ENCODE data around the gene ROR1. TPM values are rescaled to one million over a fixed set of nuclear protein-coding genes. Genes with fewer than 3 reads are reported as not detected.
"Not testable (repeated sequence)": the region's sequence is repeated elsewhere in the genome, so short reads cannot be mapped to it uniquely, and the experiment has no call there.

Gene ROR1
- total RNA-seq, 1 donor from 2014 or later: 2.0 TPM

DNA sequence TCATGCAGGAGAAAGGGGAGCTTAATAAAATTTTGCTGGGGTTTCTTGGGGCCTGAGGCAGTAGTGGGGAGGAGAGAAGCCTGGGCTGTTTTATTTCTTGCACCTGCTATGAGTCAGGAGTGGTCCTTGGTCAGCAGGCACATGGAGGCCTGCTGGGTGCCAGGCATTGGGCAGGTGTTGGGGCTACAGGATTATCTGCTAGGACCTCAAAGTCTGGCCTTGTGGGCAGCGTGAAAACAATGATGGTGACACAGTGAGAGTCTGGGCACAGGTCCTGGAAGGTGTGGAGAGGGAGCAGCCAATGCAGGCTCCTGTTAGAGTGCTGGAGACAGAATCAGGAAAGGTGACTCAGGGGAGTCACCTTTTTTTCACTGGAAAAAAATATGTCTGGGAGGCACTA is 17.2 kb downstream of the ROR1 start:
- FAIRE-seq (no peak), DNase-seq (ENCODE audit: low spot score in 2 of 2) (no peak)

DNA sequence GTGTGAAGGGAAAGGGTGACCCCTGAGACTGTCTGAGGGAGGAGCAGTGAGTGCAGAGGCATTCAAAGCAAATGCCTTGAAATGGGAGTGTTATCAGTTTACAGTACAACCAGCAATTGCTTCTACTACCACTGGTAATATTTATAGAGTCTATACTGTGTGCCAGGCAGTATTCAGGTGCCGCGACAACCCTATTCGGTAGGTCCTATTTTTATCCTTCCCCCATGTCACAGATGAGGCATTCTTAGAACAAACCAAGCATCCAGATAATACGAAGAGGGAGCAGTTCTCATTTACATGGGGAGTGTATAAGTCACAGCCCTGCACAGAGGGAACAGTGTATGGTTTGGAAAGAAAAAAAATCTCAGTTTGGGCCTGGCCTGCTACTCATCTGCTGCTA is 18.3 kb downstream of the ROR1 start:
- FAIRE-seq: no peak

GRCh38 chr1:63793741-63794240 is 20.0 kb downstream of the ROR1 start:
- FAIRE-seq (no peak), DNase-seq (ENCODE audit: low spot score in 2 of 2) (no peak)

More for the DNA sequence above, 18.3 kb downstream of the ROR1 start:
- DNase-seq (ENCODE audit: low spot score in 2 of 2): no peak

DNA sequence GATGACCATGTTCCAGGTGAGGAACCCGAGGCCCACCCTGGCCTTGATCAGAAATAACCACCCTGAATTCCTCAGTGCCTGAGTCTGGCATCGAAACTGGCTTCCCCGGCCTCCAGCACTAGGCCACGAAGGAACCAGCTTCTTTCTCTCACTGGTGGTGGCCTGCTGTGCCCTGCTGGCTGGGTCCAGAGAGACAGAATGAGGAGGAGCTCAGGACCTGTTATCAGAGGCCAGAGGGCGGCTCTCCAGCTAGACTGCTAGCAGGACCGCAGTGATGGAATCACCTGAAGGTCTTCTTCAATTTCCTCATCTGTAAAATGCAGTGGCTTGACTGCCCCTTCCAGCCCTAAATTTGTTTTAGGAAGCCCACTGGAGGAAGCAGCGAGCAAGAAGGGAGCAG is 20.5 kb downstream of the ROR1 start:
- DNase-seq (ENCODE audit: low spot score in 2 of 2): no peak
- no peak for FAIRE-seq

DNA sequence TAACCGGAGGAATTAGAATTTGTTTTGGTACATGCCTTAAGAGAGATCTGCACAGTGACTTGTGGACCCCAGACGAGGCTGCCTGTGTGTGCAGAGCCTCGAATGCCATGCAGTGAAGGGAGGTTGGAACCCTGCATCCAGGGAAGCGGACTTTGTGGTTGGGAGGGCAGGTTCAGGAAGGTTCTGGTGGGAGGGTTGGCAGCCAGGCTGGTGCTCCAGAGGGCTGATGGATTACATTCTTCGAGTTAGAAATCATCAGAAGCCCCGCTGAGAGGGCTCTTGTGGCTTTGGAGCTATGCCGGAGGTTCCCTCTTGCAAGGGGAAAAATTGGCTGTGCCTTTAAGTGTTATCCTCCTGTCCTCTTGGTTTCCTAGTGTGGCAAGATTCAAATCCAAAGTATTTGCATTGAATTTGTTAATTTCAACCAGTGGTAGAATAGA is 21.1 kb downstream of the ROR1 start:
- no peak for FAIRE-seq
- DNase-seq (ENCODE audit: low spot score in 2 of 2): no peak

DNA sequence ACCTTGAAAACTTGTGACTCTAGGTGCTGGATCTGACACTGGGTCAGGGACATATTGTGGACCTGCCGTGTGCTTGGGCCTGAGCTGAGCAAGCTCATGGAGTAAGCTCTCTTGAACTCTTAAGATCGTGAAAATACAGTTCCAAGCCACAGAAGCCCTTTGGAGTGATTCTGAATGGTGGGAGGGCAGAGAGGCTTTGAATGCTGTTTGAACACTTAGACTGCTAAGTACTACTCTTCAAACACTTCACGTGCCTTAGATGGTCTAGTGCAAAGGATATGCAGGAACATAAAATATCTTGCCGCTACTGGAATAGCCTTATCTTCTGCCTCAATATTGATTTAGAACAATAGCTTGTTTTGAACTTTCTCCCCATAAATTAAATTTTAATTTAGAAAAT is 21.6 kb downstream of the ROR1 start:
- FAIRE-seq (no peak), DNase-seq (ENCODE audit: low spot score in 2 of 2) (no peak)

- FAIRE-seq: no peak
- no peak for DNase-seq (ENCODE audit: low spot score in 2 of 2)
Observed at GRCh38 chr1:63797056-63797726, 23.4 kb downstream of the ROR1 start.

DNA sequence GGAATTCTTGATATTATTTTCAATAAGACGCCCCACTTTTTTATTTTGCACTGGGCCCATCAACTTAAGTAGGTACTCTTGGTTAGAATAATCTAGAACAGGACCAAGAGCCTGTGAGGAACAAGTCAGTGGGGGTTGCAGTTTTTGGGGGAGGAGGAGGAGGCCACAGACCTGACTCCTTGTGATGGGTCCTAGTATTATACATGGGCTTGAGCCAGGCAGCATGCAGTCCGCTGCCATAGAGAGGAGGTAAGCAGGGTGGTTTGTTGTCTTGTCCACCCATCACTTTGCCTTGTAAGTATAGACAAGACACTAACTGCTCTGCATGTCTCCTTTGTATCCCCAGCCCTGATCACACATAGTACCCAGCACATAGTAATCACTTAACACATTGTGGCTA is 24.5 kb downstream of the ROR1 start:
- DNase-seq (ENCODE audit: low spot score in 2 of 2) (no peak), FAIRE-seq (no peak)

- DNase-seq (ENCODE audit: low spot score in 2 of 2) (no peak), FAIRE-seq (no peak)
Observed at GRCh38 chr1:63799307-63799706, 25.5 kb downstream of the ROR1 start.

DNA sequence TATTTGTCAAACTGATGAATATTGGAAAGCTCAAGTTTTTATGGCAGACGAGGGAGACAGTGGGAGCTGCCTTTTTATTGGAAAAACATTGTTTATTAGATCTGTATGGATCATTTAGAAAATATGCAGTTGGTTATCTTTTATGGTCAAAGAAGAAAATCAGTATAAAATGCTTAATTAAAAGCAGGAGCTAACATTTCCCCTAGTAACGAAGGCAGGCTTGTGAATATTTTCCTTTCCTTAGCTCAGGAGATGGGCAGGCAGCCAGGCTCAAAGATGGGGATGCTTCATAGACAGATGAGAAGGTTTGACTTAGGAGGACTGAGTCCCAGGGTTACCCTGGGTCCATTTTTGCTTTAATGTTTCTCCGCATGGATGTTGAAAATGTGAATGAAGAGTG is 26.0 kb downstream of the ROR1 start:
- FAIRE-seq (no peak), DNase-seq (ENCODE audit: low spot score in 2 of 2) (no peak)

DNA sequence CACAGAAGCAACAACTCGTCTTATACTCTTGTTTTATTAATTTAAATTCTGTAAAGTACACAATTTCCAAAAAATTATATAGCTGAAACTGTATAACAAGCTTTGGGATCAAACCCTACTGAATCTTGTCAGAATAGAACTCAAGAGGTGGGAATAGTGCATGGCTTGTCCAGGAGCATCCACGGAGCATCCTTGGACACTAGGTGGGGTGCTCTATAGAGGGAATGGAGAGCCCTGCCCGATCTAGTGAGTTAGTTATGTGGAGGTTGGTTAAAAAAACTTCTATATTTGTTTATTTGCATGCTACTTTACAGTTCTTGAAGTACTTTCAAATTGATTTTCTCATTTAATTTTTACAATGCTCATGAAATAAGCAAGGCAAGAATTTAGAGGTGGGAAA is 28.3 kb downstream of the ROR1 start:
- DNase-seq (ENCODE audit: low spot score in 2 of 2) (no peak), FAIRE-seq (no peak)

- DNase-seq (ENCODE audit: low spot score in 2 of 2) (no peak), FAIRE-seq (no peak)
Observed at GRCh38 chr1:63804829-63805484, 31.1 kb downstream of the ROR1 start.

DNA sequence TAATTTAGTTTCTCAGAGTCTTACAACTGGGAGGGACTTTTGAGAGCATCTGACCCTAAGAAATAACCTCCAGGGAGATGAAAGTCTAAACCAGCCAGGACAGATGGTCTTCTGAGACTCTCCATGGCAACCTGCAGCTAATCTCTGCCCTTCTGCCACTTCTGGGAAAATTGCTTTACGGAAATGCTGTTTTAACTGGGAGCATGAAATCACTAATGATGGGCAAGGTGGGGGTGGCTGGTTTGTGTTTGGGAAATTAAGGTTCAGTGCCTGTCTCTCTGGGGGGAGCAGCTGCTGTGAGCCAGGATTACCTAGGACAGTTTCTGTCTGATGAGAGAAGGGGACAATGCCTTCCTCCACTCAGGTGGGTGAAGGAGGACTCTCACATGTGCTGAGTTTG is 33.2 kb downstream of the ROR1 start:
- FAIRE-seq (no peak), DNase-seq (ENCODE audit: low spot score in 2 of 2) (no peak)

DNA sequence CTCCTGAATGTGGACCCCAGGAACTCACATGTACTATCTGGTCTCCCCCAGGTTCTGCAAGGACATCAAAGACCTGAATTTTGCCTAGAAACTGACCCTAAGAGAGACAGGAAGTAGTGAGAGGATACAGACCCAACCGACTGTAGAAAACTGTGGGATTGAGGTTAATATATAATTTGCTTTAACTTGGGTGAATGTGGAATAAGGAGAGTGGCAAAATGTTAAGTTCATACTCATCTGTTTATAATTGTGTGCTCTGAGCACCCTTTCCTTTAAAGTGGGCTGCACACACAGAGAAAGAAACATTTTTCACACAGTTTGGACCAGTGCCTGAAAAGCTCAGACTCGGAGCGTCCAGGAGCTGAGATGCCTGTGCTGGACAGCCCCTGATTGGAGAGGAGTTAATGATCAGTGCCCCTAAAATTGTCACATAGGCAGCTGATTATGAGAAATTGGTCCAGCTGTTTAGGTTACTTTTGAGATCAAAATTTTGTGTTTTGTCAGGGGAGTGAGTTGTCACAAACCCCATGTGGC is 37.2 kb downstream of the ROR1 start:
- DNase-seq (ENCODE audit: low spot score in 2 of 2) (no peak), FAIRE-seq (no peak)

GRCh38 chr1:63812071-63812700 is 38.4 kb downstream of the ROR1 start:
- no peak for FAIRE-seq
- DNase-seq (ENCODE audit: low spot score in 2 of 2): no peak

- FAIRE-seq: no peak
- DNase-seq (ENCODE audit: low spot score in 2 of 2): no peak
Observed at GRCh38 chr1:63813829-63814277, 40.0 kb downstream of the ROR1 start.

DNA sequence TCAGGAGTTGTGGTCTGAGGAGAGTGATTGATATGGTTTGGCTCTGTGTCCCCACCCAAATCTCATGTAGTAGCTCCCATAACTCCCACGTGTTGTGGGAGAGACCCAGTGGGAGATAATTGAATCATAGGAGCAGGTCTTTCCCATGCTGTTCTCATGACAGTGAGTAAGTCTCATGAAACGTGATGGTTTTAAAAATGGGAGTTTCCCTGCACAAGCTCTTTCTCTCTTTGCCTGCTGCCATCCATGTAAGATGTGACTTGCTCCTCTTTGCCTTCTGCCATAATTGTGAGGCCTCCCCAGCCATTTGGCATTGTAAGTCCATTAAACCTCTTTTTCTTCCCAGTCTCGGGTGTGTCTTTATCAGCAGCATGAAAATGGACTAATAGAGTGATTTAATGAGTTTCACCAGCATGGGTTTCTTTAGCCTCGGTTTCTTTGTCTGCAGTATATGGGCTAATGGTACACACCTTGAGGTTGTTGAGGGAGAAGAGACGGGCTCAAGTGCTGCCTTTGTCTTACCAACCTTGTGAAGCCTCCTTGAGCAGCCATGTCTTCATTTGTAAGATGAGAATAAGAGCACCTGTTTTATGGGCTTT is 42.5 kb downstream of the ROR1 start:
- FAIRE-seq: not testable (repeated sequence)

DNA sequence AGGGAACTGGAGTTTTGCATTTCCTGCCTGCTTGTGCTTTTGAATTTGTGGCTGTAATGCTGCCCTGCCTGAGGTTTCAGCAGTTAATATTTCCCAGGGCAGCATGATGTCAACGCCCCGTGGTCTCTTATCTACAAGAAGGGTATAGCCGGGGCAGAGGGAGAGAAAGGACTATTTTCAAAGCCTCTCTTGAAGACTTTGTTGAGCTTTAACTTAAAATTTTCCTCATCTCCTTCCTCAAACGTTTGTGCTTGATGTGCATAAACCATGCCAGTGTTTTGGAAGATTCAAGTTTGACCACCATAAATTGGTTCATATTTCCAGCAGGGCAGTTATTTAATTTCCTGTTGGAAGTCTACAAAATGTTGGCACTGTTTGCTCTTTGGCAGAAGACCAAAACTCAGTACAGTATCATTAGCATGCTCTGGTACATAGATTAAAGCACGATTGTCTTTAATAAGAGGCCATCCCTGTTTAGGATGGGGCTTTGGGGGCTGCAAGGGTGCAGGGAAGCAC is 43.4 kb downstream of the ROR1 start:
- DNase-seq (ENCODE audit: low spot score in 2 of 2): no peak
- FAIRE-seq: no peak

More for the DNA sequence above, 42.5 kb downstream of the ROR1 start:
- not testable (repeated sequence) for DNase-seq (ENCODE audit: low spot score in 2 of 2)

DNA sequence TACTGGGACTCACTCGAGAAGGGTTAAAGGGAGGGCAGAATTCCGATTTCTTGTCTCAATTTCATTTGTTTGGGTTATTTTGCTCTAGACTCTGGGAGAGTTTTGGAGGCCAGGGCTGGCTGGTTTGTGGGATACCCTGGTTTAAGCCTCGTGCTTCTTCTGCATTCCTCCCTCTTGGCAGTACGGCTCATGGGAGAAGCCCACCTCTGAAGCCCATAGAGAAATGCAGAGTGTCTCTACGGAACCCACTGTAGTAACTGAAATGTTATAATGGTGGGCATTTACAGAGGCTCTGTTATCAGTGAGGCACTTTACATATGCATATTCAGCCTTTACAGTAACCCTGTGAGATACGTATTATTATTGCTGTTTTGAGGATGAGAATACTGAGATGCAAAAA is 43.9 kb downstream of the ROR1 start:
- FAIRE-seq (no peak), DNase-seq (ENCODE audit: low spot score in 2 of 2) (no peak)

DNA sequence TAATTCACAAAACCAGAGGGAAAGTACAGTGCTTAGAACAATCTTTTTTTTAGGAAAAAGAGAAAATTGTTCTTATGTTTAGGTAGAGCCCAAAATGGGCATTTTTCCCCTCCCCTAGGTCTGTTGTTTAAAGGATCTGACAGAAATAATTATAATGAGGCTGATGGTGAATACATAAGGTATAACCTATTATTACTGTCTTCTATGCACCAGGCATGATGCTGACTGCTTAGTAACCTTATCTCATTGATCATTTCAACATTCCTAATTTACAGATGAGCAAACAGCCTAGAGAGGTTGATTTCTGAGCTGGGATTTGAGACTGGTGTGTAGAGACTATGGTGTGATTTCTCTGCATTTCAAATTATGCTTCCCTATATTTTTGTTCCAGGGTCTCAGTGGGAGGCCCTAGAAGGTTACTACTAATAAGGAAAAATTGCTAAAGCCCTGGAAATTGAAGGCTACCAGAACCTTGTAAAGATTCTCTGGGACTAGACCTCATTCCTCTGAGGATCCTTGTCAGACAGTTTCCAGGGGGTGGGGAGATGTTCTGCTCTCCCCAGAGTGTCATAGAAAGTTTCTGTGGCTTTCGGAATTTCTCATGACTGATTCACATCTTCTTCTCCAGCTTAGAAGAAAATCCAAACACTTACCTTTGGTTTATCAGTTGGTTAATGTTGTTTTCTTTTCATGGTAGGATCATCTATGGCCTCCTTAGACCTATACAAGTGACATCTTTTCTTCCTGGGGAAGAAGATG is 44.9 kb downstream of the ROR1 start:
- DNase-seq (ENCODE audit: low spot score in 2 of 2): no peak
- no peak for FAIRE-seq
